Memory B cell (primary cell): ENCODE results near the gene C1orf50.

Source experiments
- ATAC-seq: fragments of 150-1000 bp; cut with Tn5 transposase; 2 replicates; pipeline ENCODE4 v1.10.0; 2021; ENCODE audit warnings: low read depth, mild to moderate bottlenecking, moderate library complexity
- DNase-seq, 2 donors: peaks; one replicate each; pipeline ENCODE4 v3.0.0; 2022; ENCODE audit warnings: low spot score in 2 of 2
- H3K27ac Mint-ChIP-seq: one replicate; pipeline ENCODE4 v1.8.0; 2022; ENCODE audit warnings: mild to moderate bottlenecking, moderate library complexity, mixed read lengths
- H3K27me3 Mint-ChIP-seq: one replicate; pipeline ENCODE4 v1.8.0; 2022; ENCODE audit warnings: mixed read lengths
- H3K36me3 Mint-ChIP-seq: one replicate; pipeline ENCODE4 v1.8.0; 2022; ENCODE audit warnings: mild to moderate bottlenecking, mixed read lengths
- H3K4me1 Mint-ChIP-seq: one replicate; pipeline ENCODE4 v1.8.0; 2022; ENCODE audit warnings: mixed read lengths
- H3K4me3 Mint-ChIP-seq: one replicate; pipeline ENCODE4 v1.8.0; 2022; ENCODE audit warnings: mild to moderate bottlenecking, moderate library complexity, mixed read lengths
- H3K9me3 Mint-ChIP-seq: one replicate; pipeline ENCODE4 v1.8.0; 2022; ENCODE audit warnings: mixed read lengths

The C1orf50 gene

DNA sequence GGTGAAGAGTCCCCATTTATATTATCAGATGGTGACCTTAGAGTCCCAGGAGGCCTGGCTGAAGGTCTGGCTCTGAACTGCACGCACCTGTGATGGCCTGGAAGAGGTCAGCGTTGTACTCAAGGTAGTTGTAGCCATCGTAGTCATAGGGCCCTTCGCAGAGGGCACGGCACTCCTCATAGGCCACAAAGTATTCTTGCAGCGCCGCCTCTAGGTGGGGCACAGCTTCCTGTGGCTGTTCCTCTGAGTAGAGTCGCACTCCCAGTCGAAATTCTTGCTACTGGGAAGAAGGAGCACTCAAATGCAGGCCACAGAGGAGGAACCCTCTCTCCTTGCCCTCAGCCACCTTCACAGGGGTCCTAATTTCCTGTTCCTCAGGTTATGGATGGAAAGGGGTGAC lies 7.9 kb upstream of the C1orf50 start:
- no peaks in the 10 kb centered on the region for H3K9me3 Mint-ChIP-seq
- ATAC-seq (peak; percentile 27), DNase-seq (no peak)
- H3K27me3 Mint-ChIP-seq = no peaks in the 10 kb centered on the region
- H3K4me1 Mint-ChIP-seq = peaks cover 11% of the 10 kb centered on the region
- peak overlapping the region; percentile 77 for H3K27ac Mint-ChIP-seq
- H3K36me3 Mint-ChIP-seq = peaks cover 24% of the 10 kb centered on the region
- no peak overlapping the region for H3K4me3 Mint-ChIP-seq

DNA sequence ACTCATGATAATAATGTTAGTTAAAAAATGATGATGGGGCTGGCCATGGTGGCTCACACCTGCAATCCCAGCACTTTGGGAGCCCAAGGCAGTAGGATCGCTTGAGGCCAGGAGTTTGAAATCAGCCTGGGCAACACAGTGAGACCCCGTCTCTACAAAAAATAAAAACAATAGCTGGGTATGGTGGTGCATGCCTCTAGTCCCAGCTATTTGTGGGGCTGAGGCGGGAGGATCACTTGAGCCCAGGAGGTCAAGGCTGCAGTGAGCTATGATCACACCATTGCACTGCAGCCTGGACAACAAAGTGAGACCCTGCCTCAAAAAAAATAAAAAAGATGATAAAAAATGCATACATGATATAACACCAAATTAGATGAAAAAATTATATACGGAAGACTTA lies 5.5 kb upstream of the C1orf50 start:
- no peak overlapping the region for H3K27ac Mint-ChIP-seq
- DNase-seq = no peak
- no peak for ATAC-seq

DNA sequence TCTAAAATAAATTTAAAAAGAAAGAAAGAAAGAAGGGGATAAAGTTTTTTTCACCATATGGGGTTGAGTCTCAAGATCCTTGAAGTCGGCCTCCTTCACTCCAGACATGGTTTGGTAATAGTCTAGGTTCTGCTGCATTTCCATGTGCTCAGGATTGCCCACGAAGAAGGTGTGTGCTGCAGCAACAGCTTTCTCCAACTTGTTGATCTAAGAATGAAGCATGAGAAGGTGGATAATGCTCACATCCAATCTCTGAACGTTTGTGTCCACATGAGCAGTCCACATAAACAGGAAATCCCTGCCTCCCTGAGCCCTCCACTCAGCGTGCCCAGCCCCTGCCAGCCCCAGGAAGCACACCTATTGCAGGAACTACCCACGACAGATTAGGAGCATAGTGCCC lies 4.8 kb upstream of the C1orf50 start:
- Mint-ChIP-seq H3K27ac (no peak overlapping the region), H3K4me3 (no peak overlapping the region), H3K4me1 (peaks cover 9% of the 10 kb centered on the region), H3K27me3 (no peaks in the 10 kb centered on the region), H3K36me3 (peaks cover 6% of the 10 kb centered on the region), H3K9me3 (no peaks in the 10 kb centered on the region)
- ATAC-seq = no peak
- no peak for DNase-seq

More for the DNA sequence above, 5.5 kb upstream of the C1orf50 start:
- Mint-ChIP-seq H3K36me3 (peaks cover 10% of the 10 kb centered on the region), H3K4me3 (no peak overlapping the region), H3K4me1 (peaks cover 11% of the 10 kb centered on the region), H3K27me3 (no peaks in the 10 kb centered on the region), H3K9me3 (no peaks in the 10 kb centered on the region)

DNA sequence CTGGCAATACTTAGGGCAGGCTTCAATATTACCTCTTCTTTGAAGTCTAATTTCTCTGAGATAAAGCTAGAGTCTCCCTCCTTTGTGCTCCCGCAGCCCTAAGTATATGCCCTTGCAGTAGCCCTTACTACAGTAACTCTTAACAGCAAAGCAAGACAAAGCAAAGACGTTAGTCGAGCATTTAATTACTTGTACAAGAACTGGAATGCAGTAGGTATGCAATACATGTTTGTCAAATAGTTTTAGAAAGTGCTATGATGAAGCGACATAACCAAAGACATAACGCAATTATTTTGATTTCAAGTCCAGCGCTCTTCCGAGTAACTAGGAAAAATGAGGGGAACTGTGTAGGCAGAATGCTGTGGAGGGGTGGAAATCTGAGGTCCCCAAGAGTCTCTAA lies 1.8 kb upstream of the C1orf50 start:
- DNase-seq = no peak
- Mint-ChIP-seq H3K4me1 (peaks cover 8% of the 10 kb centered on the region), H3K27ac (no peak overlapping the region), H3K27me3 (no peaks in the 10 kb centered on the region), H3K9me3 (no peaks in the 10 kb centered on the region), H3K36me3 (no peaks in the 10 kb centered on the region), H3K4me3 (no peak overlapping the region)
- ATAC-seq = no peak

DNA sequence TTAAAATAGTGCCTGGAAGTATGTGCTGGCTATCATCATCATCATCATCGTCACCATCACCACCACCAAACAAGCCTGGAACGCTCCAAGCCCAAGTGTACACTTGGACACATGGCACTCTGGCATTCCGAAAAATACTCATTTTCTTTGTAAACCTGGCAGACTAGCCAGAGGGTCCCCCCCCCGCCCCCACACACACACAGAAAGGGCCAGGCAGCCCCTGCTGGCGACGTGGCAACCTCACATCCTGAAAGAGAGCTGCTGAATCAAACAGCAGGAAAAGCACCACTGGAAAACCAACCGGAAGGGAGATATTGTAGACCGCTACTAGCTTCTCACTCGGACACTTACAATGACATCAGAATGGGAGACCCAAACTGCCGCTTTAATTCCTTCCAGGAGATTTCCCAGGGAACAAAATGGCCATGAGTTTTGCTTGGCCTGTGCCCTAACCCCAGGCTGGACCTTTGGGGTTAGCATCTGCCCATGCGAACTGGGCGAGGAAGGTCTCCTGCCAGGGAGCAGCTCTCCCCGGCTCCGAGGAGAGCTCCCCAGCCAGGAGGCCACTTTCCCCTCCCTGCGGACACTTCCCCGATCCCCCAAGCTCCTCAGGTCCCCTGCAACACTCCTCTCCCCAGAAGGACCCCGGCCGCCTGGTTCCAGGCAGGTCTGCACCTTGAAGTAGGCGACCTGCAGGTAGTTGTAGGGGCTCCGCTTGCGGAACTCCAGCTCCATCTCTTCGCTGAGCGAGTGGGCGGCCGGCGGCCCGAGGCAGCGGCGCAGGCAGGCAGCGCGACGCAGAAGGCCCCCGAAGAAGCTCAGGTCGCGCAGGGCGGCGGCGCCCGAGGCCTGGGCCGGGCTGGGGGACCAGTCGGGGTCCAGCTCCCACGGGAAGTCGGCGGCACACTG lies 963 bp upstream of the C1orf50 start:
- Mint-ChIP-seq H3K27ac (no peak overlapping the region), H3K27me3 (no peaks in the 10 kb centered on the region), H3K4me1 (peaks cover 10% of the 10 kb centered on the region), H3K9me3 (no peaks in the 10 kb centered on the region), H3K36me3 (peaks cover 3% of the 10 kb centered on the region), H3K4me3 (no peak overlapping the region)
- peak in 1 of 2 donors; percentile 24 for DNase-seq
- peak; percentile 3 for ATAC-seq

DNA sequence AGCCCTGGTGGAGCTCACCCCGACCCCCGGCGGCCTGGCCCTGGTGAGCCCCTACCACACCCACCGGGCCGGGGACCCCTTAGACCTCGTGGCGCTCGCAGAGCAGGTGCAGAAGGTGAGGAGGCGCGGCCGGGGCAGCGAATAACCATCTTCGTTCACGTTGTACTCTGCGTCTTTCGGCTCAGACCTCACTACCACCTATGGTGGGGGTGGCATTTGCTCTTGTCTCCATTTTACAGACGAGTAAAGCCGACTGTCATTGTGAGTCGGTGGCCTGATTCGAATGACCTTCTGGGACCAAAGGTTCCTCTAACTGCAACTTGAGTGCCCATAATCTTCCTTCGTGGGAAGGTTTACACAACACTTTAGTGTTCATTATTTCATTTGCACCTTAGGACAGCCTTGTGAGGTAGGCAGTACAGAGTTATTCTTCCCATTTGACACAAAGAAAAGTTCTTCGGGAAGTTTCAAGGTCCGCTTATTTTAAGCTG lies 506 bp downstream of the C1orf50 start:
- no peak overlapping the region for H3K4me3 Mint-ChIP-seq
- H3K27ac Mint-ChIP-seq = peak overlapping the region; percentile 89
- ATAC-seq = peak; percentile 12
- peaks cover 10% of the 10 kb centered on the region for H3K4me1 Mint-ChIP-seq
- H3K36me3 Mint-ChIP-seq = peaks cover 3% of the 10 kb centered on the region
- H3K9me3 Mint-ChIP-seq = no peaks in the 10 kb centered on the region
- no peaks in the 10 kb centered on the region for H3K27me3 Mint-ChIP-seq
- DNase-seq = no peak

DNA sequence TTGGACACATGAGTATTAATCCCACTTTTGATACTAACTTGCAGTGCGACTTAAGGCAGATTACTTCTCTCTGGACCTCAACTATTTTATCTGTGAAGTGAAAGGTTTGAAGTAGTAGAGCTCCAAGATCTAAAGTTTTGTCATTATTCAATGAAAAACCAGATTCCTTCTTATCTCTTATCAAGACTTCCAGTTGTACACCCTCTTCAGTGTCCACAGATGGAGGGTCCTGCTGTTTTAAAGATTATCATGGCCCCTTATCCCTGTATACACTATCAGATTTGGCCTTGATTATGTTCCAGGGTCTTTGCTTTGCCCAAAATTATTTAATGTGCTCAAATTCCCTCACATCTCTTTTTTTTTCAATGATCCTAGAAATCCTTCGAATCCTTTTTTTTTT lies 1.1 kb downstream of the C1orf50 start:
- no peak overlapping the region for H3K27ac Mint-ChIP-seq
- no peak for ATAC-seq
- DNase-seq = no peak
- H3K27me3 Mint-ChIP-seq = no peaks in the 10 kb centered on the region
- H3K4me1 Mint-ChIP-seq = peaks cover 14% of the 10 kb centered on the region
- no peak overlapping the region for H3K4me3 Mint-ChIP-seq
- H3K36me3 Mint-ChIP-seq = peaks cover 5% of the 10 kb centered on the region
- no peaks in the 10 kb centered on the region for H3K9me3 Mint-ChIP-seq

DNA sequence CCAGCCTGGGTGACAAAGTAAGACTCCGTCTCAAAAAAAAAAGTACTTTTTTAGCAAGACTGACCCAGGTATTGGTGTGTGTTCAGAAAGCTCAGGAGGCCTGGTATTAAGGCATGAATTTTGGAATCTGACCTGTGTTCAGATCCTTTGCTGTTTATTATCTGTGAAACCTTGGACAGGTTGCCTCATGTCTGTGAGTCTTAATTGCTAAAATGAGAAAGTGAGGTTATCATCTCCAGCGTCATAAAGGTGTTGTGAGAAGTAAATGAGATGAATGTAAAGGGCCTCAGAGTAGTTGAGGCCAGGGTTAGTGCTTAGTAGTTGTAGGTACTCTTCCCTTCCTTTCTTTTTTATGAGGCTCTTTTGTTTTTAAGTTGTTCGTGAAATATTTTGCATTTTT lies 2.8 kb downstream of the C1orf50 start:
- Mint-ChIP-seq H3K27me3 (no peaks in the 10 kb centered on the region), H3K9me3 (no peaks in the 10 kb centered on the region), H3K27ac (no peak overlapping the region), H3K36me3 (peaks cover 10% of the 10 kb centered on the region), H3K4me1 (peaks cover 14% of the 10 kb centered on the region), H3K4me3 (no peak overlapping the region)
- no peak for DNase-seq
- no peak for ATAC-seq

DNA sequence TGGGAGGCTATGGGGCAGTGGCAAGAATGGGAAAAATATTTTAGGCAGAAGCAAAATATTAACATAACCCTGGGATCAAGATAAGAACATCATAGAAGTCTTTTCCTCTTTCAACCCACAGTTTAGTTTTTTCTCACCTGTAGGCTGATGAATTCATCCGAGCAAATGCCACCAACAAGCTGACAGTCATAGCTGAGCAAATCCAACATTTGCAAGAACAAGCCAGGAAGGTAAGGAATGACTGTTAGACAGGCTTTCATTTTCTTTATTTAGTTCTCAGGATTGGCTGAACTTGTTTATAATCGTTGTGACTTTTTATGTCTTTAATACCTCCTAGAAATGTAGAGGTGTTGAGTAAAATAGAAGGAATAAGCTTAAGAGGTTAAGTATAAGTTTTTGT lies 6.4 kb downstream of the C1orf50 start:
- Mint-ChIP-seq H3K9me3 (no peaks in the 10 kb centered on the region), H3K27ac (no peak overlapping the region), H3K27me3 (no peaks in the 10 kb centered on the region), H3K4me1 (peaks cover 10% of the 10 kb centered on the region), H3K4me3 (no peak overlapping the region), H3K36me3 (peaks cover 30% of the 10 kb centered on the region)
- no peak for DNase-seq
- no peak for ATAC-seq

DNA sequence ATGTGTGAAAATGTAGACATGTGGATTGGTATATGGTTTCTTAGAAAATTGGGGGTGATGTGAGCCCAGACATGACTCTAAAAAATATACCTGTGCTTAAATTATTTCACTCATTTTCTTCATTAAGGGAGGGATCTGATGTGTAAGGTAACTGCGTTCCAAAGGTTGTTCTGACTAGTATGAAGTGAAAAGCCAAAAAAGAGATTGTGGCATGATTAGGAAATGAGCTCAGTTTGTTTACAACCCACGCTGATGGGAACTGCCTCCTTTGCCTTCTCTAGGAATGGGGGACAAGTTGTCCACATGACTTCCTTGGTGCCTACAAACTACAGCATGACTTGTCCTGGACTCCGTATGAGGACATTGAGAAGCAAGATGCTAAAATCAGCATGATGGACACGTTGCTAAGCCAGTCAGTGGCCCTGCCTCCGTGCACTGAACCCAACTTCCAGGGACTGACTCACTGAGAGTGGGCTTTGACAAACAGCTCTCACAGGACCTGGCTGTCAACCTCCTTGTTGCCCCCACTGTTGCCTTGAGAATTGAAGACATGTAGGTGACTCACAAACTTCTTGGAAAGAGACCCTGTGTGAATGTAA lies 8.0 kb downstream of the C1orf50 start:
- Mint-ChIP-seq H3K27me3 (no peaks in the 10 kb centered on the region), H3K27ac (no peak overlapping the region), H3K4me3 (no peak overlapping the region), H3K9me3 (no peaks in the 10 kb centered on the region), H3K4me1 (peaks cover 6% of the 10 kb centered on the region), H3K36me3 (peaks cover 36% of the 10 kb centered on the region)
- DNase-seq = no peak
- ATAC-seq = no peak

DNA sequence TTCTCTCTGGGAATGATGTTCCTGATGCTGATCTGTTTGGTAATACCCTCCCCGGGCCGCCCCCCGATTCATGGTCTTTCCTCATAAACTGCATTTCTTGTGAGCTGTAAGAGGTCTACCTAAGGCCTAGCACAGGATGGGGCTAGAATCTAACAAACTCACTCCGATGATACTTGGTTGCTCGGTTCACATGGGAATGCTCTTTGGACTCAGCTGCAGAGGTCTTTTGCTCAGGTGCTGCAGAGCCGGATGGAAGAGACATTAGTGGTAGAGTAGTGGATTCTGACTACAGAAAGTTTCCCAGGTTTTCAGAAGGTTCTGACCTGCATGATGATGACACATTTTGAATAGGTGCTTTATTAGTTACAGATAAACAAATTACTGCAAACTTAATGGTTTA lies 9.5 kb downstream of the C1orf50 start:
- H3K27me3 Mint-ChIP-seq = no peaks in the 10 kb centered on the region
- H3K4me3 Mint-ChIP-seq = no peak overlapping the region
- no peak for DNase-seq
- H3K27ac Mint-ChIP-seq = no peak overlapping the region
- peaks cover 41% of the 10 kb centered on the region for H3K36me3 Mint-ChIP-seq
- H3K9me3 Mint-ChIP-seq = no peaks in the 10 kb centered on the region
- no peak for ATAC-seq
- H3K4me1 Mint-ChIP-seq = peaks cover 4% of the 10 kb centered on the region

DNA sequence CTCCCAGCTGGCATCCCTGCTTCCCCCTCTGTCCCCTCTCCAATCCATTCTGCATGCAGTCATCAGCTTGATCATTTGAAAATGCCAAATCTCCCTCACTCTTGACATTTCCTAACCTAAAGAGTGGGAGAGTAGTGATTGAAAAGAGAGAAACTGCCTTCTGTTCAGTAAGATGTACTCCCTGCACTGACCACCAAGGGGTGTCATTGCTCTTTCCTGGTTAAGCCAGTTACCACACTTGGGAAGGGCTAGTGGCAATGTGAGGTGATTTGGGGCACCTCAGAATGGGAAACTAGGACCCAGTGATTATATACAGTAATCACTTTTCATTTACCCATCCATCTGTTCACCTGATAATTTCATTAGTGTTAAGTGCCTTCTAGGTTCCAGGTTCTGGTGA lies 10.8 kb downstream of the C1orf50 start:
- peaks cover 44% of the 10 kb centered on the region for H3K36me3 Mint-ChIP-seq
- DNase-seq (no peak), ATAC-seq (peak; percentile 49)
- no peak overlapping the region for H3K27ac Mint-ChIP-seq
- no peaks in the 10 kb centered on the region for H3K9me3 Mint-ChIP-seq
- peaks cover 4% of the 10 kb centered on the region for H3K4me1 Mint-ChIP-seq
- no peak overlapping the region for H3K4me3 Mint-ChIP-seq
- no peaks in the 10 kb centered on the region for H3K27me3 Mint-ChIP-seq

DNA sequence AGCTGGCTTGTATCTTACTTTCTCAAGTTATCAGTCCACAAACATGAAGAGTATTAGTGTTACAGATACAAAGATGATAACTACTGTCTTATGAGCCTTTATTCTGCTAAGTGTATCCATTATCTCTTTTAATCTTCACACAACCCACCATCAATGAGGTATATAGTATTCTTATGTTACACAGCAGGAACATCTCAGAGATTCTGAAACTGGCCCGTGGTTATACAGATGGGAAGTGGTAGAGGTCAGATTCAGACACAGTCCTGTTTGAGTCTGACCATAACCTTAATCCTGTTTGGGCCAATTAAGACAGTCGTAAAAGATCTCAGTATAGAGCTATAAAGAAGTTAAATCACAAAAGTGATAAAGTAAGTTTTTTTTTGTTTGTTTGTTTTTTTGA lies 12.7 kb downstream of the C1orf50 start:
- Mint-ChIP-seq H3K4me3 (no peak overlapping the region), H3K27ac (no peak overlapping the region)
- ATAC-seq = no peak

DNA sequence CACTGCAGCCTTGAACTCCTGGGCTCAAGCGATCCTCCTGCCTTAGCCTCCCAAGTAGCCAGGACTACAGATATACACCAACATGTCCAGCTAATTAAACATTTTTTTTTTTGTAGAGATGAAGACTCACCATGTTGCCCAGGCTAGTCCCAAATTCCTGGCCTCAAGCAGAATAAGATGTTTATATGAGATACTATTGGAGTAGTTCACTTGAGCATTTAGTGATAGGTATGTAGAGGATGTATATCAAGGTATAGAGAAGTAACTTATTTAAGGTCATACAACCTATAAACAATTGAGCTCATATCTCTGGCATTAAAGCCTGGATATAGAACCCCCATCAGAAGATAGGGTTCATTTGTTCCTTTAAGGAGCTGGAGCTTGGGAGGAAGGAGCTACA lies 13.1 kb downstream of the C1orf50 start:
- no peaks in the 10 kb centered on the region for H3K9me3 Mint-ChIP-seq
- no peak overlapping the region for H3K4me3 Mint-ChIP-seq
- H3K27me3 Mint-ChIP-seq = no peaks in the 10 kb centered on the region
- DNase-seq (no peak), ATAC-seq (no peak)
- H3K4me1 Mint-ChIP-seq = peaks cover under 1% of the 10 kb centered on the region
- peaks cover 38% of the 10 kb centered on the region for H3K36me3 Mint-ChIP-seq
- H3K27ac Mint-ChIP-seq = no peak overlapping the region

More for the DNA sequence above, 12.7 kb downstream of the C1orf50 start:
- Mint-ChIP-seq H3K27me3 (no peaks in the 10 kb centered on the region), H3K9me3 (no peaks in the 10 kb centered on the region), H3K4me1 (no peaks in the 10 kb centered on the region), H3K36me3 (peaks cover 42% of the 10 kb centered on the region)
- no peak for DNase-seq
